HL-60/S4 treated with phorbol 12-myristate 13-acetate at 8.2 ng/mL for 4 days and 3 days (cell line): ENCODE measurements around the gene SKIC8.

Experiments used
- in situ Hi-C: fragments of 300-500 bp; cut with MboI; formaldehyde crosslinking; loops from 2 replicates; pipeline ENCODE4 v1.15.0; 2022; ENCODE audit warnings: low sequenced_read_pairs

Gene SKIC8

DNA sequence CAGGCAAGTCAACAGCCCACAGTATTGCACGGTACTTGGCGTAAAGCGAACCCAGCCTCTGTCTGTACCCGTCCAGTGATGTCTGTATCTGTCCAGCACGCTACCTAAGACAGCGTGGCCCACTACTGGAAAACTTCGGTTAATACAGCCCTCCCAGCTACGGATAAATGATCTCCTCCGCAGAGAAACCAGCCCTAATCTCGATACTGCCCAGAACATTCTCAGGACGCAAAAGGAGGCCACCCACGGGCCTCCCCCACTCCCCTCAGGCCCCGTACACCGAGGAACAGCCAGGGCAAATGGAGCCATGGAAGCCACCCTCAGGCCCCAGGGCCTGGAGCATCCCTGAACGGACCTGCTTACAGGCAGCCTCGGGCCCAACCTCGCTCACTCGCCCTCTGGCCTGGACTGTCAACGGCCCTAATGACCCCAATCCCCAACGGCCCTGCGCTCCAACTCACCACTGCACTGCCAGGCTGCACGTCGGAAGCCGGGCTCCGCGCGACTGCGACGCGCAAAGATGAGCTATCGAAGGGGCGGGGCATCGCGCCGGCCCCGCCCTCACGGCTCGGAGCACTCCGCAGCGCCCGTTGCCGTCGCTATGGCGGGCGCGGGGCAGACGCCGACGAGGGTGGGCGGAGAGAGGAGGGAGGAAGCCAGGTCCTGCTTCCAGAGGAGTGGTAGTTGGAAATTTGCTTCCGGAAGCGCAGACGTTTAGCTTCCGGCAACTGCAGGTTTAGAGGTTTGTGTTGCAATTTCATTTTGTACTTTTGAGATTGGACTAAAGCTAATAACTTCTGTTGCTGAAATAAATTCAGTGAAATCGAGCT lies at the start of gene SKIC8:
SKIC8 (minus strand) TSS at position 509 of the 830 bp plus-strand sequence. CDS start 3,923 bp downstream, outside the sequence.
- in situ Hi-C loops, result no loop called here

DNA sequence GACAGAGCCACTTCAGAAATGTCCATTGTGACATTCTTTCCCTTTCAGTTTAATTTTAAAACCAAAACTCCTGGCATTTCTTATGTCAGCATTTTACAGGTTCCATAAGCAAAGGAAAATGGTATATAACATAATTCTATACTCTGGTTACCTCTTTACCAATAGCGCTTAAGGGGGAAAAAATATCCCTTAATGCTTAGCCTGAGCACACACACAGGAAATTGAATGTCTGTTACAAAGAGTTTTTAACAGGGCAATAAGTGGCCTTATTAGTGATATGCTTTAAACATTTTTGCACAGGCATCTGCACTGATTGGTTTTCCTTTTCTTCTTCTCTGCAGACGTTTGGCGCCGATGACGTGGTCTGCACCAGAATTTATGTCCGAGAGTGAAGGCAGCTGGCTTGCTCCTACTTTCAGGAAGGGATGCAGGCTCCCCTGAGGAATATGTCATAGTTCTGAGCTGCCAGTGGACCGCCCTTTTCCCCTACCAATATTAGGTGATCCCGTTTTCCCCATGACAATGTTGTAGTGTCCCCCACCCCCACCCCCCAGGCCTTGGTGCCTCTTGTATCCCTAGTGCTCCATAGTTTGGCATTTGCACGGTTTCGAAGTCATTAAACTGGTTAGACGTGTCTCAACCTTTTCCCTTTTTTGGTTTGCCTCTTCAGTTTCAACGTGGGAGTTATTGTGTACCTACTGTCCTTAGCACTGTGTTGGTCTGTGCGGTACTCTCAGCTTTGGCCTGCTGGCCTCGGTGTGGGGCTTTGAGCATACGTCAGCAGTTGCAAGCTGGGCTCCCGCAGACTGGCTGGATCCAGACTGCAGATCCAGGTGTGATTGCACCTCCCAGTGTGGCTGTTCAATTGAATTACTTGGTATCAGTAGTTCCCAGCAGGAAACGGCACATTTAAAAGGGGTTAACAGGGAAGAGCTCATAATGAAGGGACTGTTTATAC lies 48.5 kb upstream of the SKIC8 start:
- in situ Hi-C loops, result no loop called here

DNA sequence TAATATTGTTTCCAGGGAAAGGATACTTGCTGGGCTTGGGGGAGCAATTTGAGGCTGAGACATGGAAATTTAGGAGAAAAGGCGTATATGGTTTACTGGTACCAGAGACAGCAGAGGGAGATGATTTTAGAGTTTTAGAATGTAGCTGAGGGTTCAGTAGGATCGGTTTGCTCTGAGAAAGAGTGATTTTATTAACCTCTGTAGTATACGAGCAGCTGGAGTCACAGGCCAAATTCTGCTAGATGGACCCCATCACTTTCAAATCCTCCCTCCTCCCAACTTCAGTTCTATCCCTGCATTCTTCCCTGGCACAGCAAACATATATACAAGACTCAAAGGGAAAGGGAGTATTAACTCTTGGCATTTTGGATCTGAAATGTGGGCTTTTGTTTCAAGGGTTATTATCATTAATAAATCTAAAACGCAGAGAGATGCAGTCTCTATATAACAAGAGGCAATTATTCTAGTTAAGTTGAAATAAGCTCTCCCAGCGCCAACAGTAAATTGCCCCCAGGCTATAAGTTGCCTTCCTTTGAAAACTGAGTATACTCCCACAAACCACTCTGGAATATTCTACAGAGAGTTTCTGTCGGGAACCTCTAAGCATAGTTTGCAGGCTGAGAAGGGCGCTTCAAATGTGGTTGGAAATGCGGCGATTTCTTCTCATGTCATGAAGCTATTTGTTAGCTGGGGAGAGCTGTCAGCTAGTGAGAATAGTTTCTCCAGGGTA lies 46.2 kb upstream of the SKIC8 start:
- in situ Hi-C loops, result no loop called here

DNA sequence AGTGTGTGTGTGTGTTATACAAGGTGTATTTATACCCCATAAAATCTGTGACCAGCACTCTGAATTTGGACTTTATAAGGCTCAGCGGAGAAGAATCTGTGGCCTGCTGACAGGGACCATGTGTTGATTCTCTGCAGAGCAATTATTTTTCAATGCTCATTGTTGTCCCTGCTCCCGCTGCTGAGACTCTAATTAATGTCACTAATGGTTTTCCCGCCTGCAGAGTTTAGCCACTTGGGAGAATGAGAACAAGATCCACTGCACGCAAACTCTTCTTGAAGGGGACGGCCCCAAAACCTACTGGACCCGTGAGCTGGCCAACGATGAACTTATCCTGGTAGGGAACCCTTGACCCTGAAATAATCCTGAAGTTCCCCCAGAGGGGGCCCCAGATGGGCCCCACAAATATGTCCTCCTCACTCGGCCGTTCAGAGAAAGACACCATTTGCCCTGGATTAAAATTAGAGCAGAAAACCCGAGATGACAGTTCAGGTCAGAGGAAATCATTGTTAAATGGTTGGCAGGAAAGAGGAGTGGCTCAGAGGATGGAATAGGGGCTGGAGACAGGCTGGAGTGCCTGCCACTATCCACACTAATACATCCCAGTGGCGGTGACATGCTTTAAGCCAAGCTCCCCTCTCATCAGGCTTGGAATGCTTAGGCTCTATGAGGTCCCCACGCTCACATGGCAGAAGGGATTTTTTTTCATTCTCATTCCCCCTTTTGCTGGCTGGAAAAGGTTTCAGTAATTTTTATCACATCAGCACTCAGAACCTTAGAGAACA lies 44.1 kb upstream of the SKIC8 start:
- in situ Hi-C loops, result no loop called here

DNA sequence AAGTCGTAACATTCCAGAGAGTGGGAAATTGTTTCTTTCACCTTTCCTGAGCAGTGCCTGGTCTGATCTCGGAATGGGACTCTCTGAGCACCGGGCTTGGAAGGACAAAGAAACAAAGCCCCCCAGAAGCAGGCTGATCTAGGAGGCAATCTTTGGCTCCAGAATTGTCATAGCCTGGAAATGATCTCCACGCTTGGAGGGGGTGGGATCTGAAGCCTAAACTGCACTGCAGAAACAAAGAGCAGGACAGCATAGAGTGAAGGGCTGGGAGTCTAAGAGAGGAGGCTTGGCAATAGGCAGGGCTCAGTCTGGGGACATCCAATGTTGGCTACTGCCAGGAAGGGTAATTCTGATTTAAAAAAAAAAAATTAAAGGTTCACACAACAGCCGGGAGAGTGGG lies 42.6 kb upstream of the SKIC8 start:
- in situ Hi-C loops, result no loop called here

DNA sequence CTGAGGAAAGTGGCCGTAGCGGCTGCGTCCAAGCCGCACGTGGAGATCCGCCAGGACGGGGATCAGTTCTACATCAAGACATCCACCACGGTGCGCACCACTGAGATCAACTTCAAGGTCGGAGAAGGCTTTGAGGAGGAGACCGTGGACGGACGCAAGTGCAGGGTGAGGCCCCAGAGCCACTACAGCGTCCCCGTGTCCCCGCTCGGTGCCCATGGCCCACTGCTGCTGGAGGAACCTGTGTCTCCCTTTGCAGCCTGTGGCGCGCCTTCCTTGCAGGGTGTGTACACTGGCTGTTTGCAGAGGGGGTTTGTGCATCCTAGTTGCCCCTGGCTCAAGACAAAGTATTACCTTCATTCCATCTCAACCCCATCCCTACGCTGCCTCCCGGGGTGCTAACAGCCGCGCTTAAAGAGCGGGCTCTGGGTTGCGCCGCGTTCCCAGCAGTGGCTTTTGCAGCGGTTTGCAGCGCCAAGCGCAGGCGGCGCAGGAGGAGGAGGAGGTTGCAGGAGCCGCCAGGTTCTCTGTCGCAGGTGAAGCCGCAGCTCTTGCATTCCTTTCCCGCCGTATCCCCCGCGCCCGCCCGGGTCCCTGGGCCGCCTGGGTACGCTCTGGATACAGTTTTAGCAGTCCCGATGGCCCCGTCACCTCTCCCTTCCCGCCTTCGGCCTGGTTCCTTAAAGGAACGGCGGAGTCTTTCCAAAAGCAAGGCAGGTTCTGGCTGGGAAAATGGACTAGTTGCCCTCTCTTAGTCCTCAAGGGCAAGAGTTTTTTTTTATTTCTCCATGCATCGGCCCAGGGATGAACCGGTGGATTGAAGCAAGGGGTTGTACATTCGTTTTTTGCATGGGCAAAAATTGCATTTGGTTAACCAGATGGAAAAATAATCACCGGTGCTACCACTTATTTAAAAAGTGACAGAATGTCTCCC lies 41.9 kb upstream of the SKIC8 start:
- in situ Hi-C loops, result no loop called here

DNA sequence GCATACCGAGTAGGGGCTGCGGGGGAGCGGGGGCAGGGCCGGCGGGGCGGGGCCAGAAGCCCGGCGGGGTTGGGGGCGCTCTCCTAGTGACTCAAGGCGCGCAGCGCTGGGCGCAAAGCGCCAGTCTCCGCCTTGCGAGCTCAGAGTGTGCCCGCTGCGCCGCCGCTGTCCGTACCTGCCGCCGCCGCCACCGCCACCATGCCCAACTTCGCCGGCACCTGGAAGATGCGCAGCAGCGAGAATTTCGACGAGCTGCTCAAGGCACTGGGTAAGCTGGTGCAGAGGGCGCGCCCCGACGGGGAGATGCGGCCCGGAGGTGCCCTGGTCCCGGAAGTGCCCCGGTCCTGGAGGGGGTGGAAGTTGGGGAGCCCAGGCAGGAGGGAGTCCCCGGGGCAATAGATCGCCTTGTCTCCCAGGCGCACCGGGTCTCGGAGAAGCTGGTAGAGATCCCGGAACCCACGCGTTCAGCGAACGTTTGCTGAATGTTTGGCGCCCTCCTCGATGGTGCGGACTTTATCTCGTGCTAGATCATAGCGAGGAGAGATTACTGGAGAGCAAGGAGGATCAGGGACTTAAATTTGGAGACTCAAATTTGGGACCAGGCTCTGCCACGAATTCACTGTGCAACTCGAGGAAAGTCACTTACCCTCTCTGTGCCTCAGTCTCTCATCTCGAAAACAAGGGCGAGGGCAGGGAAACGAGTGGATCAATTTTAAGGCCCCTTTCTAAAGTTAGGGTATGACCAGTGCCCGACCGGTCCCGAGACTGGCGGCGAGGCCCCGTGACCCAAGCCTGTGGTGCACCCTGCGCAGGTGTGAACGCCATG lies 41.0 kb upstream of the SKIC8 start, which contains the start of gene CRABP1:
CRABP1 (plus strand) TSS at position 123 of the 826 bp plus-strand sequence; CDS start at position 199, 76 bp downstream.
- in situ Hi-C loops, result no loop called here

DNA sequence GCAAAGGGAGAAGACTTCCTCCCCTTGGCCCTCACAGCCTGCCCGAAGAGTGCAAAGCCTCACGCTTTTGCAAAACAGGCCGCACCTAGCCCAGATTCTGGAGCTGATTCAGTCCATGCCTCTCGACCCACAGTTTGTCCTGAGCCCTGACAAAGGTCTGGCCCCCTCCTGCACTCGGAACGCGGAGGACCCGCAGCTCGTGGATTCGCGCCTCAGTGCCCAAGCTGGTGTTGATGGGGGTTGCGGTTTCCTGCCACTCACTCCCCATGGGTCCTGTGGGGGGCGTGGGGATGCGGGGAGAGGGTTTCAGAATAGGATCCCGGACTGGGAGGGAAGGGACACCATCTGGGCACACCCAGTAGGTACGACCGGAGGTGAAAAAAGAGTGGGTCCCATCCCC lies 40.1 kb upstream of the SKIC8 start:
- in situ Hi-C loops, result no loop called here

DNA sequence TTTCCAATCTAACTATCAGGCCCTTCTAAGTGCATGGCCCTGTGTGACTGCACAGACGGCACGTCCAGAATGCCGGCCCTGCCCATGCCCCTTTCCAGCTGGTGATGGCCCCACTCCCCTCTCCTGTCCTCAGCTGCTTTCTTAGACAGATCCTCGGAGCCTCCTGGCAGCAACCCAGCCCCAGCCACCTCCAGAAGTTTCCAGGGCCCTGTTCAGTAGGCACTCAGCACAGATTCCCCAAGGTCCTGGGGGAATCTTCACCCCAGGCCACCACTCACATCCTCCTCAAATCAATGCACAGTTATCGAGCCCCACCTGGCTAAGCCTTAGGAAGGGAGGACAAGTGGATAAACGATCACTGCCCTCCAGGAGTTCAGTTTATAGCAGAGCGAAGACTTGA lies 39.4 kb upstream of the SKIC8 start:
- in situ Hi-C loops, result no loop called here

DNA sequence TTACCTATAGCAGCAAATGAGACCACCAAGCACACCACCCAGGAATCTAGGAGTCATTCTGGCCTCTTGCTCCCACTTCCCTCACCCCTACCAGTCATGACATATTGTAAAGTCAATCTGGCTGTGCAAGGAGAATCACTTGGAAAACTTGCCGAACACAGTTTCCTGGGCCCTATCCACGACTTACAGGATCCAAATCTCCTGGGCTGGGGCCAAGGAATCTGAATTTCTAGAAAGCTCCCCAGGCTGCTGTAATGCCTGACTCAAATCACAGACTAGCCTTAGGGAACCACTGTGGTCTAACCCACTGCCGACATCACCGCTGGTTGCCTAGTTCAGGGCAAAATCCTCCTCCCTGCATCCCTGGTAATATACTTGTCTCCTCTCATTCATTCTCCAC lies 36.6 kb upstream of the SKIC8 start:
- in situ Hi-C loops, result no loop called here

DNA sequence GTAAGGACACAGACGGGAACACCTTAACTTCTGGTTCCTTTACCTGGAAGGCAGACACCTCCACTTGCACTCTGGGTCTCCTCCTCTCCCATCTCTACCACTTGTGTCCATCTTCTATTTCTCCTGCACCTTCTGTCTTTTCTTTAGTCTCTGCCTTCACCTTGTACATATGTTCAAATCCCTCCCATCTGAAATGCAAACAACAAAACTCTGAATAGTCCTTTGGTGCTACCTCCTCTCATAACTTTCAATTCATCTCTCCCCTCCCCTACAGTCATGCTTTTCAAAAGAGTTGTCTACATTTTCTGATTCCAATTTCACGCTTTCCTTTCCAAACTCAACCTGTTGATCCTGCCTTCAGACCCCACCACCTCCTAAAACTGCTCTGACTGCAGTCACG lies 35.4 kb upstream of the SKIC8 start:
- in situ Hi-C loops, result no loop called here

DNA sequence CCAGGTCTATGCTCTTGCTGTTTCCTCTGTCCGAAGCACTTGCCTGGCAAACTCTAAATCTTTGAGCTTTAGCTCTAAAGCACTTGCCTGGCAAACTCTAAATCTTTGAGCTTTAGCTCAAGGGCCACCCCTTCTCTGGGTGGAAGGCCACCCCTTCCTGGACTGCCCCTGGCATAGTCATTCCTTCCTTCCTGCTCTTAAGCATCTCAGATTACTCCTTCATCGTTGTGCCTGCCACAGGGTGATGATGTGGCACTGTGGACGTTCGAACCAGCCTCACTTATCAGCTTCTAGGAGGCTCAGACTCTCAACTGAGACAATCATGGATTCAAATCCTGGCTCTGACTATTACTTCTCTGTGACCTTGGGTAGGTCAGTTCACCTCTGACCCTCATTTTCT lies 30.2 kb upstream of the SKIC8 start:
- in situ Hi-C loops, result no loop called here

DNA sequence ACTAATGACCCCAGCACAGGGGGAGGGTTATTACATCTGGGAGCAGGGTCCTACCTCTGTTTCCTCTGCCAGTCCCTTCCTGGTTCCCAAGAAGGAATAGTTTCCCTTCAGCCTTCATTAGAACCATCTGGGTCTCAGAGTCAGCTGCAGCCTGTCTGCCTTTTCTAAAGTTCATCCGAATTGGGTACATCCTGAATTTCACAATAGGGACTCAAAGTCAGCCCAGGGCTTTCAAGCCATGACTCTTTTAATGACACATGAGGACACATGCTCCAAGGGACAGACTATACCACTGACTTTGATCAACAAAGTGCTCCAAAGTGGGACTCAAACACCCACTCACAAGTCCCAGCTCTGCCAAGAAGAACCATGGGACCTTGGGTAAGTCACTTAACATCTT lies 28.1 kb upstream of the SKIC8 start:
- in situ Hi-C loops, result no loop called here

DNA sequence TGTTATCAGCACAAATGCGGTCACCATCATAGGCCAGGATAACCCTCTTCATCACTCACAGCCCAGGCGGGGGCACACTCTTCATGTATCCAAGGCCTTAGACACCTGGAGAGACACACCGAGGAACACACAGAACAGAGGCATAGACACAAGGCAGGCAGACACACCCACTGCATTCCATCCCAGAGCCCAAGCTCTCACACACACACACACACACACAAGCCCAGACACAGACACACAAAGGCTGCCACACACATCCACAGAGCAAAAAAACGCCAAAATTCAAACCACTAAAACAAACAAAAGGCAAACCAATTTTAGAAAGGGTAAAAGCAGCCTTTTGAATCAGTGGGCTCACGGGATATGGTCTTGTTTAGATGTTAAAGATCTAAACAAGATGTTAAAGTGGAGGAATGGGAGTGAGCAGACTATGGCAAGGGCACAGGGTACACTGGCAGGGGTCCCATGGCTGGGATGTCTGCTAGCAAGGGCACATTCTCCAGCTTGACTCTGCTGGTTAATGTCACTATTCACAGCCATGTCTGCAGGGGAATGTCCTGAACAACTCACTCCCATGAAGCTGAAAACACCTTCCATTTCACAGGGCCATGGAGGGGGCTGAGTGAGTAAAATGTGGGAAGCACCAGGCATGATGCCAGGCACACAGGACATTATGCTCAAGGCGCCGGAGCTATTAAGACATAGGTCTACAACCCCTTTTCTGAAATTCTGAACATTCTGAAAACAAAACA lies 25.9 kb upstream of the SKIC8 start:
- in situ Hi-C loops, result no loop called here

DNA sequence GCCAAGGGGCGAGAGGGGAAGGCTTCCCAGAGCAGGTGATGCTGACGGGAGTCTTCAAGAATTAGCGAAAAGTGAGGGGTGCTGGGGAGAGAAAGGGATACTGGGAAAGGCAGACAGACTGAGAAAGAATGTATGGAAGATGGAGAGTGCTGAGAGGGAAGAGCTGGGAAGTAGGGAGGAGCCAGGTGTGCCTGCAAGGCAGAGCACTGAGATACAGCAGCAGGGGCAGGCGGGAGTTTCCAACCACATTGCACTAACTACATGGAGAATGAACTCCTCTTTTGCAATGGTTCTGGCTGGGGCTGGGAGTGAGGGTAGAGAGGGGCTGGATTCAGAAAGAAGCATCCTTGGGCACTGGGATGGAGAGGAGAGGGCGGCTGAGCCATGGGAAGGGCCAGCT lies 24.7 kb upstream of the SKIC8 start:
- in situ Hi-C loops, result no loop called here

DNA sequence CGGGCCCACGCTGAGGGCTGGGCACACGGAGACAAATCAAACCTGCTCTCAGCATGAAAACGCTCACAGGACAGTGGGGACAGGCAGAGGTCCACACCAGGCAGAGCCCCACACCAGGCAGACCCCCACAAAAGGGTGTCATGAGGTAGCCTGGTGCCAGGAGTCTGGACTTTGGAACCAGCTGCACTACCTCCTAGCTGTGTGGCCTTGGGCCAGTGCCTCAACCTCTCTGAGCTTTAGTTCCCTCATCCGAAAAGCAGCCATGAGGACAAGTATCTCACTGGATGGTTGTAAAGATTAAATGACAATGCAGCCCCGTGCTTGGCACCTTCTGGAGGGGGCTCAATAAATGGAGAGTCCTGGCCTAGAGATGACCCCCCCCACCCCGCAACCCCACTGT lies 24.3 kb upstream of the SKIC8 start:
- in situ Hi-C loops, result no loop called here

DNA sequence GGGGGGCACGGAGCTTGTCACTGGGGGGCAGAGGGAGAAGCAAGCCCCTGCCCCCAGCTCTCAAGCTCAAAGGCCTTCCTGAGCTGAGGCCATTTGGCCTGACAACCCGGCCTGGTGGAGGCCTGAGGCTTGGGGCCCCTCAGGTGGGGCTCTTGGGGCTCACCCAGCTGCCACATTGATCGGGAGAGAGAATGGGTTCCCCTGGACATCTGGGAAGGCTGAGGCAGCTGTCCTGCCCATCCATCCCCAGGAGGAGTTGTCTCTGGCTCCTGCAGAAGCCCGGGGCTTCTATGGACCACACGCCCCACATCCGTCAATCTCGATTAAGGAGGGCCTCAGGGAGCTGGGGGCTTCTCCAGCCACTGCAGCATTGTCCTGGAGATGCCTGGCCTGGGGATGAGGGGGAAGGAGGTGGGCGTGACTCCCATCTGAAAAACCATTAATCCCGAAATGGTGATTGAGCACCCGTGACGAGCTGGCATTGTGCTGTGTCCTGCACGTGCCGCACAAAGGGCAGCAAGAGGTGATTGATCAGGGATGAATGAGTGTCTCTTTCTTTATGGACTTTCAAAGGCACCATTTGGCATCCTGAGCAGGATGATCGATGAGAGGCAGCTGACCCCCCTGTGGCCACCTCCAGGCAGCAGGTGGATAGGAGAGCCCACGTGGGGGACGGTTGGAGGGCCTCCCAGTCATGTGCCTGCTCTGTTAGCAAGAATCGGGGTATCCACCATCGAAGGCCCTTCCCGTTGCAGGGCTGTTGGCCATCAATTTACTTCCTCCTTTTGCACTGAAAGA lies 23.5 kb upstream of the SKIC8 start:
- in situ Hi-C loops, result no loop called here
